Measurements from ENCODE around the gene GGCT.
A peak's percentile ranks its signal among the peaks of the same experiment; 100 is the strongest.

The GGCT gene

GRCh38 chr7:30476459-30477145, 28.0 kb downstream of the GGCT start:
- no peak for DNase-seq

DNA sequence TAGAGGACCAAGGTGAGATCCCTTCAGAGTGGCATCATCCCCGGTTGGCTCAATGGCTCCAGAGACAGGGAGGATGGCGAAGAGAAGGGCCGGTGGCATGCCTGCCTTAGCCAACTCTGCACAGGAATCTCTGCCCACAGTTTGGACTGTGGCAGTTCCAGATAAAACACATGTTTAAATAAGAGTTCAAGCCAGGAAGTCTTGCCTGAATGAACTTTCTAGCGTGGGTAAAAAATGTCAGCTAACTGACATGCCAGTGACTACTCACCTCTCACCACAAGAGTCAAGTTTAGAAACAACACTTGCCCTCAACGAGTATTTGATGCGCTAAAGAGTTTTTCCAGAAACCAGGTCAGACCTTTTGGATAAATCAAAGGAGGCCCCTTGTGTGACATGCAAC, 29.0 kb downstream of the GGCT start:
- no peak for DNase-seq

- no peak for DNase-seq
Observed at GRCh38 chr7:30474893-30475292, 29.7 kb downstream of the GGCT start.

- DNase-seq: no peak
Observed at GRCh38 chr7:30474485-30474884, 30.1 kb downstream of the GGCT start.

DNA sequence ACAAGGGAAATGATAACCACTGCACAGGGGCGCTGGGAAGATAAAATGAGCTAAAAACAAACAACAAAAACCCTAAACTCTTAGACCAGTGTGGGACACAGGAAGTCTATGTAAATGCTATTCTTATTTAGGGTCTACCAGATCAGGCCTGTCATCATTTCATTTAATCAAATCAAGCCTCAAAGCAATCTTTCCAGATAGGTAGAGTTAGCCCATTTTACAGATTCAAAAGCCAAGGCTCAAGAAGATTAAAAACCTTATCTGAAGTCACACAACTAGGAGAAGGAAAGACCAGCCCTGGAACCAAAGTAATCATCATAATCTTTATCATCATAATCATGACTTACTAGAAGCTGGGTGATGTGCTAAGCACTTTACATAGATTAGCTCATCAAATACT, 30.7 kb downstream of the GGCT start:
- no peak for DNase-seq

DNA sequence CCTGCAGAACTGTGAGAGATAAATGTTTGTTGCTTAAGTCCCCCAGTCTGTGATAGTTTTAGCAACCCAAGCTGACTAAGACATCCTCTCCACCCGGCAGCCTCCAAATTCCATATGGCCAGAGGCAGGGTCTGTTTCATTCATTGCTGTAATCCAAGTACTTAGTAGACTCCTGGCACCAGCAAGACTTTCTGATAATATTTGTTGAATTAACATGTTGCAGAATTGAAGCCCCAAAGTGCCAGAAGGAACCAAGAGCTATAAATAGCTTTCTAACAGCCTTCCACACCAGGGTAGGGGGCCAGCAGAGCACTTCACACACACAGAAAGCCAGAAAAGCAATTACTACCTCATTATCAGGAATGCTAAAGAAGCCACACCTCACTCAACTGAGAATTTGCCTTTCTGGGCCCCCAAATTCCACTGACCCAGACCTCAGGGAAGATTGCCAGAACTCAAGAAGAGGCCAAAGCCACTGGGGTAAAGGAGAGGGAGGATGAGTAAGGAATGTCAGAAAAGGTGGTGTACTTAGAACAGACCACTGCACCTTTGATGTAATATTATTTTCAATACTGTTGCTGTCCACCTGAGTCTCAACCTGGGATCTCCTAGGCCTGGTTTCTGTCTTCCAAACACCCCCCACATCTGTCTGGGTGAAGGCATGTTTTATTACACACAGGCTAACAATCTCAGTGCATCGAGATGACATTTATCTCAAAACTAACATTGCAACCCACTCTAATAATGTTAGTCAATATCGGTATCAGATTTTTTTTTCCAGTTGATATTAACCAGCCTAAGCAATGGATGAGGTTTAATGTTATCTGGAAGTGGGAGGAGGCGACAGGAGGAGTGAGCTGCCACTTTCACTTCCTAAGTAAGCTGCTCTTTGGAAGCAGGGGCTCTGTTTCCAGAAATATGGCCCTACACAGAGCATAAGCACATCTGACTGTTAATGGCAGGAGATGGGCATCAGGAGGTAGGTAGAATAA, 31.5 kb downstream of the GGCT start:
- no peak for DNase-seq

- no peak for DNase-seq
Observed at GRCh38 chr7:30472081-30472783, 32.4 kb downstream of the GGCT start.

- DNase-seq: no peak
Observed at GRCh38 chr7:30471205-30471604, 33.4 kb downstream of the GGCT start.

DNA sequence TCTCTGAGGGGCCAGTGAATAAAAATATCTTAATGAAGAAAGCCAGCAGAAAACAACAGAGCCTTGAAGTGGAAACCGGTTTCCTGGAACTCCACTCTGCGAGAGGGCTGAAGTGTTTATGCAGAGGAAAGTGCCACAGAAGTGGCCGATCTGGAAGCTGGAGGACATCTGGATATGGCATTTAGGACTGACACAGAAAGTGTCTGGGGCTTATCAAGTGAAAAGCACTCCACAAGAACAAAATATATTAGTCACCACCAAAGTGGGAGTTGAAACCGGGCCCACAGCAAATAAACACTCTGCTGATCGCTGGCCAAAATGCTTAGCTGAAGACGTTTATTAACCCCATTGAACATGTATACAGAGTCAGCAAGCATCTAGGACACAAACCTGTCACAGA, 33.9 kb downstream of the GGCT start:
- peak; percentile 46 to 59 for DNase-seq

DNA sequence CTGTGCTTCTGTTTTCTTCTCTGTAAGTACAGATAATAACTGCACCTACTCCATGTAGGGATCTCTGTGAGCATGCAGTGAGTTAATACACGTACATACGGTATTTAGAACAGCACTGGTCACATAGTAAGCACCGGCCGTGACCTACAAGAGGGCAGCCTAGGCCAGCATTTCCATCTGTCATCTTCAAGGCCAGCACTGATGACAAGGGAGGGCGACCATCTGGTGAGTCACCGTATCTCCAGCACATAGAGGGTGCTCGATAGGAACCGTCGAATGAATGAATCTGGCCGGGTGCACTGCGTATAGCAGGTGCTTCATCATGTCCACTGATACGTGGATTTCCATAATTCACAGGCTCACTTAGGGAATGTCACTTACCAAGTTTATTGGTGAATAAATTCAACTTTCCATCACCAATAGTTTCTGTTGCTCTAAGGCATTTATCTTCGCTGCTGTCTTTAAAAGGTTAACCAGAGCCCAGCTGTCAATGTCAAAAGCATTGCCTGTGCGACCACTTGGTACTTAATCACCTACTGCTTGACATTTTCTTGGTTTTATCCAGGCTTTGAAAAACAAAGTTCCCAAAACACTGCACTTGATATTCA, 34.4 kb downstream of the GGCT start:
- DNase-seq: no peak

DNA sequence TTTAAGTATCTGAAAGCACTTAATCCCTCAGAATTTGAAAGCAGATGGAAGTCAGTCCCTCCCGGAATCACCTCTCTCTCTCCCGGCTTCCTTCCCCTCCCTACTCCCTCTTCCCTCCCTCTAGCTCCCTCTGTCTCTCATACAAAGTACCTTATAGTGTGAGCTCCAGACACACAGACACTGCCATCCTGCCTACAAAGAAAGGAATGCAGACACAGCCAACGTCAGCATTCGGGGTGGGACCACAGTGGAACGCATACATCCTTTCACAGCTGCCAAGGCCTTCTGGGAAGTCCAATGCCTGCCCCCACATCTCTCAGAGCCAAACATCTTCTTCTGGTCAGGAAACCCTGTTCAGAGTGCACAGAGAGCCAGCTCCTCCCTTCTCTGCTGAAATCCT, 35.3 kb downstream of the GGCT start:
- DNase-seq: no peak

GRCh38 chr7:30468791-30469190, 35.8 kb downstream of the GGCT start:
- DNase-seq: no peak

DNA sequence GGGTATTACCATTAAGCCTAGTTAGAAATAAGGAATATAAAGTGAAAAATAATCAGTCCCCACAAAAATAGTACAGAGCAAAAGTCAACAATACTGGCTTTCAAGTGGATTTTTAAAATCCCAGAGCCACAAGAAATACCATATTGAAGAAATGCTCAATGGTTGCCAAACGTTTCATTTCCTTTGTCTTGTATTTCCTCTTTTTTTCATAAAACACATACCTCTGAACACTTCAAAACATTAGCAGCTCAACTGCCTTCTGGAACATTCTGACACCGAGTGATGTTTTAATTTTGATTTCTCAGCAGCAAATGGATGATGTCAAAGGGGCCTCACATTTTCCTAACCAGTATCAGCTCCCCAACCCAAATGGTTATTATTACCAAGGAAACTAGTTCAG, 36.6 kb downstream of the GGCT start:
- DNase-seq: no peak

- no peak for DNase-seq
Observed at GRCh38 chr7:30467271-30467670, 37.4 kb downstream of the GGCT start.

DNA sequence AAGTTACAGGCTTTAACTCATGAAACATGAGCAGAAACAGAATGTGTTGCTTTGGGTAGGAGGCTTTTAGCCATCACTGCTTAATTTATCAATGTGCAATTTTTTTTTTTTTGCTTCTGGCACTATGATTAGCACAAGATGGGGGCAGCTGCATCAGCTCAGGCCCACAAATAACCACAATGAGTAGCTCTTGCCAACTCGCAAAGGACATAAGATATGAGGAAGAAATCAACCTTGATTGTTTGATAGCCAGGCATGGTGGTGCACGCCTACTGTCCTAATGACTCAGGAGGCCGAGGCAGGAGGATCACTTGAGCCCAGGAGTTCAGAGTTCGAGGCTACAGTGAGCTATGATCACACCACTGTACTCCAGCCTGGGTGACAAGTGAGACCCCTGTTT, 38.4 kb downstream of the GGCT start:
- DNase-seq: no peak

GRCh38 chr7:30465811-30466180, 38.8 kb downstream of the GGCT start:
- DNase-seq: no peak

DNA sequence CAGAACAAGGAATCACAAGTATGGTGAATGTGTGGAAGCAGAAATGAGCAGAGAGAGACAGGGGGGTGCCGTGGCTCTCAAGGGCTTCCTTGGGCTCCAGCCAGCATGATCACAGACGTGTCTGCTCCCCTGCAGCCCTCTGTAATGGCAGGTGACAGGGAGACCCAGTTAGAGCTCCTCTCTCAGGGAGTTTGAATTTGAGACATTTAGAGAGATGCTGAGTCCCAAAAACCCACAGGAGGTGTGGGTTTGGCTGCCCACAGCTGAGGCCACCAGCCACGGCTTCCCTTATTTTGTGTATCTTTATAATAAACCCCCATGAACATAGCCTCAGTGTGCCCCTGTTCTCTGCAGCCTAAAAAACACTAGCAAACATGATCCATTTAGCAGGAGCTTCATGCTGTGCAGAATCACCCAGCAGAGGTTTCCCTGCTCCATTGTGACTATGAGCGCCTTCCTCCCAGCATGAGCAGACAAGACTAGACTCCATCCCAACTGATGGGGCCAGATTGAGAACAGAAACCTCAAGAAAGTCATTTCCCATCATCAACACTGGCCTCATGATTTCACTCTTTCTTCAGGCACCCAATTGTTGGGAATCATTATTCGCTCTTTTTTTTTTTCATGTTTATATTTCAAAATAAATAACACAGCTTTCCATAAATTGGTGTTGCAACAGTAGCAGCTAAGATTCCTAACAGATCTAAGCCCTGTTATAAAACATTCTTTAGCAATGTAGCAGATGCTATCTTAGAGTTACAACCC, 39.4 kb downstream of the GGCT start:
- no peak for DNase-seq

DNA sequence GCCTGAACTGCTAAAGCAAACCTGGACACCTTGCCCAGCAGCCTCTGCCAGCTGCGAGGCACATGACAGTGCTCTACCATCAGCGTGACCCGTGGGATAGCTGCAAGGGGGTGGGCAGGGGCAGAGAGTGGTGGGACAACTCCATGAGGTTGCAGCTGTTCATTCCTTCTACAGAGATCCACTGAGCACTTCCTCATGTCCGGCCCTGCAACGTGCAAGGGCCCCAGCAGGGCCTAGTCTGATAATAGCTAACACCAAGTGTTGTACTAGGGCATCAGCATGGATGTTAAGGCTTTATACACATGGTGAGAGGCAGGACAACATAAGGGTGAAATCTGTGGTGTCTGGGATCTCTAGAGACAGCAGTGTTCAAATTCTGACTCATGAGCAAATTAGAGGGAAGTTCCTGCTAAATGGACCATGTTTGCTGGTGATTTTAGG, 40.4 kb downstream of the GGCT start:
- DNase-seq: no peak

DNA sequence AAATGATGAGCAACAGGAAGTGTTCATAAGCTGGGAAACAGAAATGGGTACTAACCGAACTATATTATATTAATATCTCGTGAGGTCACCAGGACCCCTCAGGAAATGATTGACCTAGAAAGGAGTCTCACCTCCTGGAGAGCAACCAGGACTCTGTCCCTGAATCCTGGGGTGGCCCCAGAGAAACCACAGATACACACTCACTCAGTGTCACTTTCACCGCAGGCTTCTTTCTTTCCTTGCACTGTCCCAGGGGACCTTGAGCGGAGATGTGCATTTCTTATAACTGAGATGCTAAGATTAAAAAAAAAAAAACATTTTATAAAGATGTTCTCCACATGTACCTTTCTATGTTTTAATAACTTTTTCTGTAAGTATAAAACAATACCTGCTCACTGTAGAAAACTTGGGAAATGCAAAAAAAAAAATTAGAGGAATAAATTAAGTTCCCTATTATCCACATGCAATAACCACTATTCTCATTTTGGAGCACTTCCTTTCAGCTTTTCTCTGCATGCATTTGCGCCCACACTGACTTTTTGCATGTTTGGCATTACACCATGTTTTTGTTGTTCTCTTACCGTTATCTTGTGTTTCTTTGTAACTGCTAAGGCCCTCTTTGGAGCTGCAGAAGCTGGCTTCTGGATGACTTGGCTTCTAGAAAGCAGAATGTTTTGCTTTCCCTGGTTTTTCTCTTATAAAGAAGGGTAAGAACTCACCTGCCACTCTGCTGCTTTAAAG, 41.1 kb downstream of the GGCT start:
- DNase-seq: no peak

DNA sequence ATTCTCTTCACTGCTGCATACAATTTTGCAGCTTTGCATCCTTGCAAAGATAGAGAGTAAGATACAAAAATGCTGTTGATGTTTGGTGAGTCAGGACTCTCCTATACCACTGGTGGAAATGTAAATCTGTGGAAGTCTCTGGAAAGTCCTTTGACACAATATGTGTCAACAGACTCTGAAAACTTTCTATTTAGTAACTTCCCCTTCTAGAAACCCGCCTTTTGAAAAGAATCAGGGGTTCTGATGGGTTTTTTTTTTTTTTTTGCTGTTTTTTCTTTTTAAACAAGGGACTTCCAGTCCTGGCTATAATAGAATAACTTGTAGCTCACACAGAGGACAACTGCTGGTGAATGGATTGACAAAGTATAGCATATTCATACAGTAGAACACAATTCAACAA, 42.5 kb downstream of the GGCT start:
- DNase-seq: no peak

- DNase-seq: no peak
Observed at GRCh38 chr7:30460246-30460633, 44.4 kb downstream of the GGCT start.
